Mucosa of gallbladder (tissue), 1 donor: ENCODE results near the gene ANKRD13C. TPM values are rescaled to one million over a fixed set of nuclear protein-coding genes. Genes with fewer than 3 reads are reported as not detected.

Experiments used
- DNase-seq: peaks from one replicate; pipeline ENCODE4 v3.0.0-alpha.2; 2020; ENCODE audit warnings: low spot score
- total RNA-seq: library from RNA; stranded (reverse); gene quantifications from one replicate; pipeline ENCODE4 v1.2.1, GENCODE V29; 2021
- donor health status: DM: no; HTN: no; CAD: no.

Gene ANKRD13C
- total RNA-seq, 1 donor from 2014 or later = 19.8 TPM

GRCh38 chr1:70220015-70220414 is 134.5 kb downstream of the ANKRD13C start:
- DNase-seq = no peak

- no peak for DNase-seq
Measured at GRCh38 chr1:70211541-70211940, 143.0 kb downstream of the ANKRD13C start.

GRCh38 chr1:70210820-70211219 is 143.7 kb downstream of the ANKRD13C start:
- no peak for DNase-seq

Other genes starting within 250 kb of the ANKRD13C start
- 7.7 TPM for gene LRRC40, start 149.1 kb downstream of the ANKRD13C start, total RNA-seq
- gene SRSF11, start 133.3 kb downstream of the ANKRD13C start, total RNA-seq = 127 TPM
- 7.2 TPM for gene CTH, start 56.5 kb upstream of the ANKRD13C start, total RNA-seq